Measurements from ENCODE around the gene NSFL1C.

NSFL1C gene

DNA sequence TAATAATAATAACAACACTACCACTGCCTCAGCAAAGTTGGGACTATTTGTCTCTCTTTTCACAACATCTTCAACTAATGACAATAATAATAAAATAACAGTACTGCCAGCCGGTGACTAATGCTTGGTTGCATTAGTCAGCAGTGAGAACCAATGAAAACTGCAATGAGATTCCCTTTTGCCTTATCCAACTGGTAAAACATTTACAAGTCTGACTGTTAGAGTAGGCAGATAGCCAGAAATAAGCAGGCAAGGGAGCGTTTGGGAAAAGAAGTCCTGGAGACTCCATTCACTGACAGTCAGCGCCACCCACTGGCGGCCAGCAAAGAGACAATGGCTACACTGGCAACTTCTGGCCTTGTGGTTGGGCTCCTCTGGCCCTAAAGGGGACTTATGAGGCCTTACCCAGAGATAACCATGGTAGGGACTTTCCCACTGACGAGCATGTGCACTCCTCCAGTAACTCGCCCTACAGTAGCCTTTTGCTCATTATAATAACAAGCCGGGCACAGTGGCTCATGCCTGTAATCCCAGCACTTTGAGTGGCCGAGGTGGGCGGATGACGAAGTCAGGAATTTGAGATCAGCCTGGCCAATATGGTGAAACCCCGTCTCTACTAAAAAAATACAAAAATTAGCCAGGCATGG, 3.4 kb upstream of the NSFL1C start:
- peaks cover 12% of the 10 kb centered on the region for H3K79me2 ChIP-seq (ENCODE audit: insufficient read depth, low read depth)
- H3K27ac ChIP-seq, result no peak overlapping the region
- peak overlapping the region; percentile 42; the same call in 1 of the 2 replicates for H2AFZ ChIP-seq (ENCODE audit: low read depth)
- H3K4me3 ChIP-seq (IDR thresholded peaks at IDR 0.05; ENCODE audit: insufficient read depth, low read depth, low read length), result no peak overlapping the region
- peak; percentile 71 for TF ChIP-seq CTCF (conservative IDR thresholded peaks at IDR 0.05; ENCODE audit: low read depth, low read length)
- peaks cover 3% of the 10 kb centered on the region for H4K20me1 ChIP-seq (ENCODE audit: insufficient read depth)
- peak overlapping the region; percentile 54 for H3K4me2 ChIP-seq
- peaks cover 26% of the 10 kb centered on the region for H3K4me1 ChIP-seq (ENCODE audit: low read depth, poor library complexity, severe bottlenecking)
- 0 out of 2 replicates have a peak, but pooled peaks cover 5% of the 10 kb centered on the region for H3K27me3 ChIP-seq (ENCODE audit: insufficient read depth, low read depth)
- H3K36me3 ChIP-seq (ENCODE audit: insufficient read depth), result no peaks in the 10 kb centered on the region
- no peak overlapping the region for H3K9ac ChIP-seq

DNA sequence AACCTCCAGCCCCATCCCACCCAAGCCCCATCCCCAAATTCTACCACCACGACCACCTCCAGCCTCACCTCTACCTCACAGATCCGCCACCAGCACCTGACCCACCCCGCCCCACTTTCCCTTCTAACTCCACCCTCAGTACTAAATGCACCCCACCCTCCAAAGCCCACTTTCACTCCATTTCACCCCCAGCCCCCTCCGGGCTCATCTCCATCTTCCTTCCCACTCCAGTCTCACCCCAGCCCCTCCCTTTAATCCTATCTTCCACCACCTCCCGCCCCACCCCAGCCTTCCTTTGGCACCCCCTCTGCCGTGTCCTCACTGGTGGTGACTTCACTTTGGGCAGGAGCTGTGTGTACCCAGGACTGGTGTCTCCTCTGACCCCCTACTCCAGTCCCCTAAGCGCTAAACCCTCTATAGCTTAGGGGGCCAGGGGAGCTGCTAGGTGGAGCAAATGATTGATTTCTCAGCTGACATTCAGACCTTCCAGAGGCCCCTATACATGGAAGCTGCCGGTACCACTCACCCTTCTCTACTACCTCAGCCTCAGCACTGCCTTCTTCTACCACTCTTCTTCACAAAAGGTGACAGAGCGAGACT, 2.8 kb upstream of the NSFL1C start:
- H4K20me1 ChIP-seq (ENCODE audit: insufficient read depth), result peaks cover 6% of the 10 kb centered on the region
- H2AFZ ChIP-seq (ENCODE audit: low read depth), result no peak overlapping the region
- H3K36me3 ChIP-seq (ENCODE audit: insufficient read depth), result no peaks in the 10 kb centered on the region
- H3K4me1 ChIP-seq (ENCODE audit: low read depth, poor library complexity, severe bottlenecking), result peaks cover 32% of the 10 kb centered on the region
- H3K27me3 ChIP-seq (ENCODE audit: insufficient read depth, low read depth), result 0 out of 2 replicates have a peak, but pooled peaks cover 5% of the 10 kb centered on the region
- TF ChIP-seq CTCF (conservative IDR thresholded peaks at IDR 0.05; ENCODE audit: low read depth, low read length), result no peak
- no peak overlapping the region for H3K9ac ChIP-seq
- H3K4me3 ChIP-seq (IDR thresholded peaks at IDR 0.05; ENCODE audit: insufficient read depth, low read depth, low read length), result no peak overlapping the region
- H3K4me2 ChIP-seq, result no peak overlapping the region
- H3K27ac ChIP-seq, result no peak overlapping the region
- H3K79me2 ChIP-seq (ENCODE audit: insufficient read depth, low read depth), result peaks cover 18% of the 10 kb centered on the region

- peaks cover 6% of the 10 kb centered on the region for H4K20me1 ChIP-seq (ENCODE audit: insufficient read depth)
- H3K4me3 ChIP-seq (IDR thresholded peaks at IDR 0.05; ENCODE audit: insufficient read depth, low read depth, low read length), result no peak overlapping the region
- H3K4me2 ChIP-seq, result no peak overlapping the region
- peaks cover 42% of the 10 kb centered on the region for H3K4me1 ChIP-seq (ENCODE audit: low read depth, poor library complexity, severe bottlenecking)
- H3K79me2 ChIP-seq (ENCODE audit: insufficient read depth, low read depth), result peaks cover 30% of the 10 kb centered on the region
- no peak for TF ChIP-seq CTCF (conservative IDR thresholded peaks at IDR 0.05; ENCODE audit: low read depth, low read length)
- no peak overlapping the region for H2AFZ ChIP-seq (ENCODE audit: low read depth)
- H3K36me3 ChIP-seq (ENCODE audit: insufficient read depth), result no peaks in the 10 kb centered on the region
- no peak overlapping the region for H3K27ac ChIP-seq
- no peak overlapping the region for H3K9ac ChIP-seq
- H3K27me3 ChIP-seq (ENCODE audit: insufficient read depth, low read depth), result 0 out of 2 replicates have a peak, but pooled peaks cover 5% of the 10 kb centered on the region
Measured at GRCh38 chr20:1468117-1468624, 1.5 kb upstream of the NSFL1C start.

- H3K27ac ChIP-seq, result no peak overlapping the region
- TF ChIP-seq CTCF (conservative IDR thresholded peaks at IDR 0.05; ENCODE audit: low read depth, low read length), result no peak
- H3K9ac ChIP-seq, result no peak overlapping the region
- peaks cover 6% of the 10 kb centered on the region for H4K20me1 ChIP-seq (ENCODE audit: insufficient read depth)
- H3K4me3 ChIP-seq (IDR thresholded peaks at IDR 0.05; ENCODE audit: insufficient read depth, low read depth, low read length), result no peak overlapping the region
- H3K27me3 ChIP-seq (ENCODE audit: insufficient read depth, low read depth), result 0 out of 2 replicates have a peak, but pooled peaks cover 5% of the 10 kb centered on the region
- peaks cover 31% of the 10 kb centered on the region for H3K79me2 ChIP-seq (ENCODE audit: insufficient read depth, low read depth)
- H3K36me3 ChIP-seq (ENCODE audit: insufficient read depth), result no peaks in the 10 kb centered on the region
- H3K4me2 ChIP-seq, result peak overlapping the region; percentile 59
- H3K4me1 ChIP-seq (ENCODE audit: low read depth, poor library complexity, severe bottlenecking), result peaks cover 42% of the 10 kb centered on the region
- H2AFZ ChIP-seq (ENCODE audit: low read depth), result peak overlapping the region; percentile 59; the same call in 1 of the 2 replicates
Measured at GRCh38 chr20:1467355-1468116, 887 bp upstream of the NSFL1C start.
